SHP77 (cell line): ENCODE data around the gene FILIP1L.
"Not testable (repeated sequence)": the region's sequence is repeated elsewhere in the genome, so short reads cannot be mapped to it uniquely, and the experiment has no call there.

Experiments used
- DNase-seq, 2 experiments: peaks; one replicate each; lab custom pipeline; 2025; lab: John Stamatoyannopoulos, UW

The FILIP1L gene

GRCh38 chr3:100098784-100099070 lies 15.6 kb downstream of the FILIP1L start:
- DNase-seq: no peak

- no peak for DNase-seq
These were observed 16.1 kb downstream of the FILIP1L start for GRCh38 chr3:100097919-100098783.

- no peak for DNase-seq
These were observed 17.4 kb downstream of the FILIP1L start for GRCh38 chr3:100096866-100097265.

GRCh38 chr3:100096286-100096685 lies 18.0 kb downstream of the FILIP1L start:
- not testable (repeated sequence) for DNase-seq

GRCh38 chr3:100093831-100094230 lies 20.5 kb downstream of the FILIP1L start:
- DNase-seq: no peak

GRCh38 chr3:100090669-100091005 lies 23.7 kb downstream of the FILIP1L start:
- no peak for DNase-seq

- no peak for DNase-seq
These were observed 24.3 kb downstream of the FILIP1L start for GRCh38 chr3:100089812-100090668.

- DNase-seq: no peak
These were observed 25.4 kb downstream of the FILIP1L start for GRCh38 chr3:100088735-100089368.

GRCh38 chr3:100087198-100087597 lies 27.1 kb downstream of the FILIP1L start:
- no peak for DNase-seq

GRCh38 chr3:100086401-100086800 lies 27.9 kb downstream of the FILIP1L start:
- no peak for DNase-seq

GRCh38 chr3:100084100-100084806 lies 30.0 kb downstream of the FILIP1L start:
- no peak for DNase-seq

GRCh38 chr3:100083209-100083608 lies 31.1 kb downstream of the FILIP1L start:
- DNase-seq: no peak

GRCh38 chr3:100082714-100083113 lies 31.6 kb downstream of the FILIP1L start:
- no peak for DNase-seq

GRCh38 chr3:100081986-100082692 lies 32.2 kb downstream of the FILIP1L start:
- no peak for DNase-seq

GRCh38 chr3:100081311-100081710 lies 33.0 kb downstream of the FILIP1L start:
- DNase-seq: no peak

- no peak for DNase-seq
These were observed 33.7 kb downstream of the FILIP1L start for GRCh38 chr3:100080573-100080972.

GRCh38 chr3:100079328-100079727 lies 35.0 kb downstream of the FILIP1L start:
- no peak for DNase-seq

GRCh38 chr3:100076731-100077529 lies 37.4 kb downstream of the FILIP1L start:
- no peak for DNase-seq

GRCh38 chr3:100075851-100076730 lies 38.2 kb downstream of the FILIP1L start:
- no peak for DNase-seq

GRCh38 chr3:100075196-100075595 lies 39.1 kb downstream of the FILIP1L start:
- no peak for DNase-seq
